Caco-2 (cell line): ENCODE results near the gene TAF5L. TPM values are rescaled to one million over a fixed set of nuclear protein-coding genes. Genes with fewer than 3 reads are reported as not detected.

Experiments
- BruUV-seq: library from RNA; stranded (reverse); fragments of 400-500 nt; replicated peaks from 2 replicates; lab custom pipeline; 2021; lab: Mats Ljungman, UMichigan
- CTCF ChIA-PET: fragments of 300-600 bp; sonication (Branson Sonifier 250); formaldehyde crosslinking; loops from one replicate; lab custom pipeline; 2022; ENCODE audit warnings: antibody characterized with exemption; lab: Charles Lee
- POLR2A ChIA-PET: fragments of 300-600 bp; sonication (Branson Sonifier 250); formaldehyde crosslinking; loops from one replicate; lab custom pipeline; 2022; ENCODE audit warnings: antibody characterized with exemption; lab: Charles Lee
- DNase-seq, 2 experiments: peaks; one replicate each; pipeline versions ENCODE4 v3.0.0 to v3.0.0-alpha.2; 2020 to 2022
- H3K27me3 ChIP-seq: replicated peaks from 2 replicates; pipeline ENCODE4 v1.6.0; 2011; ENCODE audit warnings: low read length; ENCODE audit not compliant: control insufficient read depth, insufficient read depth
- H3K36me3 ChIP-seq: 2 replicates; pipeline ENCODE4 v1.5.1; 2011; ENCODE audit warnings: low read length; ENCODE audit not compliant: control insufficient read depth, insufficient read depth
- H3K4me1 ChIP-seq: fragments of 250-450 bp; sonication (Bioruptor Pico); 2 replicates; pipeline ENCODE4 v1.5.1; 2020; ENCODE audit warnings: mild to moderate bottlenecking
- H3K4me3 ChIP-seq: 2 replicates; pipeline ENCODE4 v1.5.1; 2011; ENCODE audit warnings: low read depth, mild to moderate bottlenecking, control low read depth, low read length
- H3K9me3 ChIP-seq: fragments of 250-450 bp; sonication (Bioruptor Pico); 2 replicates; pipeline ENCODE4 v1.5.1; 2020; ENCODE audit warnings: mild to moderate bottlenecking, moderate library complexity
- H3K27ac Mint-ChIP-seq: one replicate; pipeline ENCODE4 v1.8.0; 2022; ENCODE audit warnings: mixed read lengths; ENCODE audit not compliant: unreplicated experiment
- H3K27me3 Mint-ChIP-seq: one replicate; pipeline ENCODE4 v1.8.0; 2022; ENCODE audit warnings: mixed read lengths; ENCODE audit not compliant: insufficient read depth, unreplicated experiment
- H3K36me3 Mint-ChIP-seq: one replicate; pipeline ENCODE4 v1.8.0; 2022; ENCODE audit warnings: mild to moderate bottlenecking, mixed read lengths; ENCODE audit not compliant: insufficient read depth, unreplicated experiment
- H3K4me1 Mint-ChIP-seq: one replicate; pipeline ENCODE4 v1.8.0; 2022; ENCODE audit warnings: low read depth, mixed read lengths; ENCODE audit not compliant: unreplicated experiment
- H3K4me3 Mint-ChIP-seq: one replicate; pipeline ENCODE4 v1.8.0; 2022; ENCODE audit warnings: mild to moderate bottlenecking, moderate library complexity, mixed read lengths; ENCODE audit not compliant: unreplicated experiment
- H3K9me3 Mint-ChIP-seq: one replicate; pipeline ENCODE4 v1.8.0; 2022; ENCODE audit warnings: mixed read lengths; ENCODE audit not compliant: unreplicated experiment
- CTCF ChIP-seq, 2 experiments: fragments of 200-600 bp in 1 of 2; IDR thresholded peaks; 1 replicate in 1 of 2; 2 replicates in 1 of 2; pipeline versions ENCODE4 v1.5.1 to v1.8.0; 2011 to 2022; ENCODE audit warnings: antibody characterized with exemption in 1 of 2, control low read depth in 1 of 2, inconsistent platforms in 1 of 2, low read depth in 1 of 2, low read length in 1 of 2, mild to moderate bottlenecking in 1 of 2, moderate library complexity in 1 of 2; ENCODE audit not compliant: insufficient read depth in 1 of 2, severe bottlenecking in 1 of 2, unreplicated experiment in 1 of 2
- intact Hi-C: fragments of 100-400 bp; cut with micrococcal nuclease; formaldehyde crosslinking; loops from one replicate; pipeline ENCODE4 v1.10.0; 2022; ENCODE audit not compliant: unreplicated experiment
- total RNA-seq: library from RNA; stranded (reverse); gene quantifications from 2 replicates; pipeline ENCODE4 v1.2.3, GENCODE V29; 2022

TAF5L gene
- total RNA-seq, 1 experiment from 2014 or later = 23.8 TPM

GRCh38 chr1:229629261-229629660, 3.3 kb upstream of the TAF5L start:
- Histone ChIP-seq H3K4me3 (no peak overlapping the region), H3K4me1 (peaks cover 2% of the 10 kb centered on the region; the same call in 1 of the 2 replicates), H3K27me3 (no peaks in the 10 kb centered on the region), H3K9me3 (no peaks in the 10 kb centered on the region), H3K36me3 (no peaks in the 10 kb centered on the region; the same call in 1 of the 2 replicates)
- no TSS peak for BruUV-seq
- ChIA-PET POLR2A (no interaction called here), CTCF (no interaction called here)
- H3K9me3 Mint-ChIP-seq = no peaks in the 10 kb centered on the region
- TF ChIP-seq CTCF (IDR thresholded peaks at IDR 0.05; ENCODE audit: insufficient read depth in 1 of 2, low read depth in 1 of 2, low read length in 1 of 2, severe bottlenecking in 1 of 2, unreplicated experiment in 1 of 2) = no peak
- H3K27ac Mint-ChIP-seq = no peak overlapping the region
- peaks cover 8% of the 10 kb centered on the region for H3K4me1 Mint-ChIP-seq
- no peak for DNase-seq
- peaks cover 34% of the 10 kb centered on the region for H3K36me3 Mint-ChIP-seq
- intact Hi-C loops = no loop called here
- no peaks in the 10 kb centered on the region for H3K27me3 Mint-ChIP-seq
- H3K4me3 Mint-ChIP-seq = no peak overlapping the region

GRCh38 chr1:229627003-229627402, 1.1 kb upstream of the TAF5L start:
- H3K9me3 Mint-ChIP-seq = no peaks in the 10 kb centered on the region
- ChIA-PET CTCF (no interaction called here), POLR2A (interaction anchor here (1.3 kb wide), 1 partner anchor 68 kb away, joined by 6 read pairs; the partner anchor contains the start of gene ABCB10)
- Histone ChIP-seq H3K4me3 (peak overlapping the region; percentile 94), H3K4me1 (peaks cover 5% of the 10 kb centered on the region; the same call in 1 of the 2 replicates), H3K9me3 (no peaks in the 10 kb centered on the region), H3K36me3 (no peaks in the 10 kb centered on the region; the same call in 1 of the 2 replicates), H3K27me3 (no peaks in the 10 kb centered on the region)
- H3K27me3 Mint-ChIP-seq = no peaks in the 10 kb centered on the region
- intact Hi-C loops = no loop called here
- no peak for TF ChIP-seq CTCF (IDR thresholded peaks at IDR 0.05; ENCODE audit: insufficient read depth in 1 of 2, low read depth in 1 of 2, low read length in 1 of 2, severe bottlenecking in 1 of 2, unreplicated experiment in 1 of 2)
- peaks cover 31% of the 10 kb centered on the region for H3K36me3 Mint-ChIP-seq
- peaks cover 14% of the 10 kb centered on the region for H3K4me1 Mint-ChIP-seq
- no peak for DNase-seq
- peak overlapping the region; percentile 99 for H3K4me3 Mint-ChIP-seq
- peak overlapping the region; percentile 89 for H3K27ac Mint-ChIP-seq
- TSS peak; percentile 45 for BruUV-seq

GRCh38 chr1:229625071-229625914, 629 bp downstream of the TAF5L start:
- H3K27ac Mint-ChIP-seq = peak overlapping the region; percentile 85
- ChIA-PET POLR2A (interaction anchor here (1.1 to 1.3 kb wide), 2 partner anchors 66 to 67 kb away, joined by 3 to 5 read pairs; partner anchors contain the start of gene ABCB10), CTCF (interaction anchor here (2.4 kb wide), 1 partner anchor 67 kb away, joined by 12 read pairs; the partner anchor contains the start of gene ABCB10)
- H3K4me3 Mint-ChIP-seq = peak overlapping the region; percentile 99
- H3K4me3 ChIP-seq = peak overlapping the region; percentile 94
- no peaks in the 10 kb centered on the region for H3K27me3 ChIP-seq
- no TSS peak for BruUV-seq
- peak; percentile 78 to 82 for DNase-seq
- H3K4me1 Mint-ChIP-seq = peaks cover 14% of the 10 kb centered on the region
- H3K9me3 Mint-ChIP-seq = no peaks in the 10 kb centered on the region
- no peaks in the 10 kb centered on the region for H3K27me3 Mint-ChIP-seq
- H3K36me3 ChIP-seq = no peaks in the 10 kb centered on the region; the same call in 1 of the 2 replicates
- intact Hi-C loops = no loop called here
- H3K4me1 ChIP-seq = peaks cover 5% of the 10 kb centered on the region; the same call in 1 of the 2 replicates
- no peak for TF ChIP-seq CTCF (IDR thresholded peaks at IDR 0.05; ENCODE audit: insufficient read depth in 1 of 2, low read depth in 1 of 2, low read length in 1 of 2, severe bottlenecking in 1 of 2, unreplicated experiment in 1 of 2)
- H3K9me3 ChIP-seq = no peaks in the 10 kb centered on the region
- H3K36me3 Mint-ChIP-seq = peaks cover 19% of the 10 kb centered on the region
